ENCODE results near the gene ROR2. TPM values are rescaled to one million over a fixed set of nuclear protein-coding genes. Genes with fewer than 3 reads are reported as not detected.
A peak's percentile ranks its signal among the peaks of the same experiment; 100 is the strongest.

Gene ROR2
- total RNA-seq, 1 experiment from 2014 or later, result 2.7 TPM

DNA sequence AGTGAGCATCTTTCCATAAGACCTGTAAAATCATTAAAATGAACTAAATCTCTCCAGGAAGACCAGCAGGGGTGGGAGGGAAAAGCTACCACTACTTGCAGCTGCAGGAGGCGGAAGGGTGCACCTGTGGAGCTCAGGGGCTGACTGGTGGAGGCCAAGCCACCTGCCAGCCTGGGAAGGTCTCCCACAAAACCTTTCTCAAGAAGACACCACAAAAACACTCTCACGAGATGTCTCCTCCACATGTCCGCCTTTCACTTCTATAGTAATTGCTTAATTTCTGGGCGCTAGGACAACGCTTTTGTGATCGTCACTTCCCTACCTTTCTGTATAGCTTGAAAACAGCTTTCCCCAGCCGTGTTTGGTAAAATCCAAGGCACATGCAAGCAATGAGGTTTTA lies 114.4 kb downstream of the ROR2 start:
- H3K27me3 ChIP-seq (ENCODE audit: insufficient read depth, low read length), result no peaks in the 10 kb centered on the region
- no peaks in the 10 kb centered on the region for H3K4me1 ChIP-seq (ENCODE audit: insufficient read depth, low read length)
- no peak overlapping the region for H3K4me2 ChIP-seq (ENCODE audit: insufficient read depth, insufficient read length, low read length)
- H3K18ac ChIP-seq (ENCODE audit: insufficient read length, low read depth, low read length), result no peak overlapping the region
- H3K36me3 Mint-ChIP-seq (ENCODE audit: insufficient read depth in 1 of 3, low read depth in 3 of 3), result no peaks in the 10 kb centered on the region
- H2BK20ac ChIP-seq (ENCODE audit: low read depth, low read length, poor library complexity, severe bottlenecking), result no peak overlapping the region
- no peaks in the 10 kb centered on the region for H3K9me3 ChIP-seq (ENCODE audit: control insufficient read depth, low read depth, low read length)
- no peak overlapping the region for H3K4me3 Mint-ChIP-seq
- H2BK15ac ChIP-seq (ENCODE audit: low read depth, low read length), result no peak overlapping the region
- H3K79me2 ChIP-seq (ENCODE audit: insufficient read depth, low read length), result no peaks in the 10 kb centered on the region
- no peak overlapping the region for H2AK5ac ChIP-seq (ENCODE audit: insufficient read length, low read length)
- no peak overlapping the region for H2BK120ac ChIP-seq (ENCODE audit: low read depth, low read length, poor library complexity, severe bottlenecking)
- H4K8ac ChIP-seq (replicated peaks; ENCODE audit: insufficient read length, low read depth, low read length), result no peak overlapping the region
- H3K27me3 Mint-ChIP-seq (ENCODE audit: low read depth), result no peaks in the 10 kb centered on the region
- no peaks in the 10 kb centered on the region for H3K23me2 ChIP-seq (ENCODE audit: insufficient read length, low read depth, low read length, poor library complexity, severe bottlenecking)
- H3K14ac ChIP-seq (ENCODE audit: insufficient read depth, low read length), result no peak overlapping the region
- no peak overlapping the region for H3K23ac ChIP-seq (ENCODE audit: insufficient read length, low read depth, low read length)
- no peak overlapping the region for H3K27ac ChIP-seq (ENCODE audit: insufficient read length, low read depth, low read length)
- H3T11ph ChIP-seq (ENCODE audit: low read length), result no peak overlapping the region
- TF ChIP-seq, protein P1, sequence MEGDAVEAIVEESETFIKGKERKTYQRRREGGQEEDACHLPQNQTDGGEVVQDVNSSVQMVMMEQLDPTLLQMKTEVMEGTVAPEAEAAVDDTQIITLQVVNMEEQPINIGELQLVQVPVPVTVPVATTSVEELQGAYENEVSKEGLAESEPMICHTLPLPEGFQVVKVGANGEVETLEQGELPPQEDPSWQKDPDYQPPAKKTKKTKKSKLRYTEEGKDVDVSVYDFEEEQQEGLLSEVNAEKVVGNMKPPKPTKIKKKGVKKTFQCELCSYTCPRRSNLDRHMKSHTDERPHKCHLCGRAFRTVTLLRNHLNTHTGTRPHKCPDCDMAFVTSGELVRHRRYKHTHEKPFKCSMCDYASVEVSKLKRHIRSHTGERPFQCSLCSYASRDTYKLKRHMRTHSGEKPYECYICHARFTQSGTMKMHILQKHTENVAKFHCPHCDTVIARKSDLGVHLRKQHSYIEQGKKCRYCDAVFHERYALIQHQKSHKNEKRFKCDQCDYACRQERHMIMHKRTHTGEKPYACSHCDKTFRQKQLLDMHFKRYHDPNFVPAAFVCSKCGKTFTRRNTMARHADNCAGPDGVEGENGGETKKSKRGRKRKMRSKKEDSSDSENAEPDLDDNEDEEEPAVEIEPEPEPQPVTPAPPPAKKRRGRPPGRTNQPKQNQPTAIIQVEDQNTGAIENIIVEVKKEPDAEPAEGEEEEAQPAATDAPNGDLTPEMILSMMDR (conservative IDR thresholded peaks at IDR 0.05), result no peak
- peaks cover 9 to 23% of the 10 kb centered on the region in 2 experiments for H3K4me1 Mint-ChIP-seq
- DNase-seq, result no peak
- peak overlapping the region in 1 of 3 experiments; percentile 52; a peak in 1 of 7 replicates for H3K27ac Mint-ChIP-seq
- H4K20me1 ChIP-seq (ENCODE audit: control insufficient read depth, insufficient read depth, insufficient read length), result no peaks in the 10 kb centered on the region
- H4K5ac ChIP-seq (ENCODE audit: insufficient read length, low read depth, low read length), result no peak overlapping the region
- no peak overlapping the region for H3K9ac ChIP-seq (ENCODE audit: extremely low read depth, insufficient read length, low read length)
- H2BK5ac ChIP-seq (ENCODE audit: insufficient read length, low read length), result no peak overlapping the region
- no peak overlapping the region for H2BK12ac ChIP-seq (ENCODE audit: insufficient read length, low read depth, low read length)
- no peak overlapping the region for H2AFZ ChIP-seq (ENCODE audit: low read length)
- no peak overlapping the region for H3K56ac ChIP-seq (ENCODE audit: insufficient read length, low read depth, low read length)
- no CpG with 5 or more reads among the region's 7 CpGs for WGBS (ENCODE audit: extremely low coverage, insufficient read length, low lambda C conversion rate)
- no peaks in the 10 kb centered on the region for H3K79me1 ChIP-seq (ENCODE audit: insufficient read depth, low read depth, low read length, poor library complexity, severe bottlenecking)
- no peaks in the 10 kb centered on the region for H3K9me3 Mint-ChIP-seq
- no peak overlapping the region for H3K4ac ChIP-seq (ENCODE audit: low read depth, low read length)
- no peak overlapping the region for H4K91ac ChIP-seq (ENCODE audit: insufficient read length, low read depth, low read length)
